Activated T-cell treated with anti-CD3 and anti-CD28 coated beads, Interleukin-2, amount 50 U/mL, for 1 hour (primary cell): ENCODE data around the gene GOLGA3.
"Not testable (repeated sequence)": the region's sequence is repeated elsewhere in the genome, so short reads cannot be mapped to it uniquely, and the experiment has no call there.

Source experiments
- DNase-seq: peaks from one replicate; pipeline ENCODE4 v3.0.0-alpha.2; 2020

Gene GOLGA3

DNA sequence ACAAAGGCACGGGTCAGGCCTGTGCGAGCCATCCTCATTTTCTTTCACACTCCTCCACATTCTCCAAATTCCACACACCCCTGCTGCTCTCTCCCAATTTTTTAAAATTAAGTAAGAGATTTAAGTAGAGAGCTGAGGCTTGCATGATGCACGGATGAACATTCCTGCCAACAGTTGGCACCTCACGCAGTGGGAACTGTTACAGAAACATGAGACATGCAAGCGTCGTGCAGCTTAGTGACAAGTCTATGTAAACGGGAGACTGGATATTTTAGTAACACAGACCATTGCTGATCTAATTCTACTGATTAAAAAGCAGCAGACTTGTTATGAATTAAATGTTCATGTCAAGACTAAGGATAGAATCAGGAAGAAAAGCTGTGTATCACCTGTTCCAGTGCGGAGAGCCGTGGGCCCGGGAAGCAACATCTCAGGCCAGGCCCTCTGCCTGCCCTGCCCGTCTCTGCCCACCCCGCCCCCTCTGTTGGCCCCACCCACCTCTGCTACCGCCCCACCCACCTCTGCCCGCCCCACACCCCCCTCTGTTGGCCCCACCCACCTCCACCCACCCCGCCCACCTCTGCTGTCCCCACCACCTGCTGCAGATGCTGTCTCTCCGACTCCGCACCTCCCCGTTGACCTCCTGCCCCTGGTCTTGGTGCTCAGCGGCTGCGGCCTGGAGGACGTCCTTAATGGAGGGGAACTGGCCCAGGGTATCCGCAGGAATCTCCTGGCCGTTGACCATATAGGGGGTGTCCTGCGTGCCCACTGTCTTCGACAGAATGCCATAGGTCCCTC lies 21.2 kb downstream of the GOLGA3 start:
- no peak for DNase-seq

DNA sequence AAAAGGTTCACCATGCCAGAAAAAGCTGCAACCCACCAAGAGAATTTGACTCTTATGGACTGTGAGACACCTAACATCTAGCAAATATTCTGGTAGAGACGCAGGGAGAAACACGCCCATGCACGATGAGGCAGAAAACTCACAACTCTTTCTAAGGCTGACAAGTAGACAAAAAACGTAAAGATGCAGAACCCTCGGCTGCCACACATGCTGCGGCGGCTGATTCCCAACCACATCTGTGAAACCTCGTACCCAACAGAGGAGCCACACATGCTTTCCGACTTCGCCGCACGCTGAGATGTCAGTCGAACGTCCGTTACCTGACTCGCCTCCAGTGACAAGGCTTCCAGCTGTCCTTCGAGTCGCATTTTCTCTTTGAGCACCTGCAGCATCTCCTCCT lies 21.8 kb downstream of the GOLGA3 start:
- peak; percentile 27 for DNase-seq

DNA sequence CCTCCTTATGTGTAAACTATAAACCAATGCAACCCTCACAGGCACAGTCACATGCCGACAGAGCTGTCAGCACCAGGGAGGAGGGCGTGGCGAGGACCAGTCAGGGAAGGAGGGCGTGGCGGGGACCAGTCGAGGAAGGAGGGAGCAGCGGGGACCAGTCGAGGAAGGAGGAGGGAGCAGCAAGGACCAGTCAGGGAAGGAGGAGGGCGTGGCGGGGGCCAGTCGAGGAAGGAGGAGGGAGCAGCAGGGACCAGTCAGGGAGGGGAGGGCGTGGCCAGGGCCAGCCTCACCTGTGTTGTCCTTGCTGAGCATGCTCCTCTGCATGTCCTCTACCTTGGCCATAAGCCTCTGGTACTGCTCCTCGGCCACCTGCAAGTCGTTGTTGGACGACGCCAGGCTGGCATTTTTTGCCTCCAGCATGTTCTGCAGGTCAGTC lies 24.2 kb downstream of the GOLGA3 start:
- DNase-seq = no peak

DNA sequence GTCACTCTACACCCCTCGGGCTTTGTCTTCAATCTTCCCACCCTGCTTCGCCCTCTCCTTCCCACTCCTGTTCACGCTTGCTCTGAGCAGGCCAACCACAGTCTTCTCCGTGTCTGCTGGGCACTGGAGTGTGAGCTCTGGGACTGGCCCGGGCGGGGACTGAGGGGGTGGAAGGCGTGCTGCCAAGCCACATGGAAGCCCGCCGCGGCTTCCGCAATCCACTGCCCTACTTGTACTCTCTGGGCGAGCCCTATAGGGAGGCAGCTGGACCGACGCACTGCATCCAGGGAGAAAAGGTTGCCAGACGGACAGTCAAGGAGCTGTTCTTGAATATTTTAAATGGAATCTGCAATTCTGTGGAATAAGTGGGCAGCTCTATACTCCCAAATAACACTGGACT lies 24.8 kb downstream of the GOLGA3 start:
- DNase-seq = no peak

DNA sequence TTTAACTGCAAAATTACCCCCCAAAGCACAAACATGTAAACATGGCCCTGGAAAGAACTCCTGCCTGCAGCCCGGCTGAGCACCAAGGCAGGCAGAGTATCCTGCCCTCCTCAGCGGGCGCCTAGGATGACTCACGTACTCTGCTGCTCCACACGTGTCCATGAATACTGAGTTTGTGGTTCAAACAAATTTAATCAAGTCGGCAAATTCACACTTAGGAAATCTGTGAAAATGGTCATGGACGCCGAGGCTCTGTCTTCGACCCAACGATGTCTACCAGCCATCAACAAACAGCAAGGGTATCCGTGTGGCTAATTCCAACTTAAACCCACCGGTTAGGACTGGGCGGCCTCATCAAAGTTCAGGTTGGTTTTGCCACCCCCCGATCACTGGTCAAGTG lies 25.5 kb downstream of the GOLGA3 start:
- DNase-seq = no peak

DNA sequence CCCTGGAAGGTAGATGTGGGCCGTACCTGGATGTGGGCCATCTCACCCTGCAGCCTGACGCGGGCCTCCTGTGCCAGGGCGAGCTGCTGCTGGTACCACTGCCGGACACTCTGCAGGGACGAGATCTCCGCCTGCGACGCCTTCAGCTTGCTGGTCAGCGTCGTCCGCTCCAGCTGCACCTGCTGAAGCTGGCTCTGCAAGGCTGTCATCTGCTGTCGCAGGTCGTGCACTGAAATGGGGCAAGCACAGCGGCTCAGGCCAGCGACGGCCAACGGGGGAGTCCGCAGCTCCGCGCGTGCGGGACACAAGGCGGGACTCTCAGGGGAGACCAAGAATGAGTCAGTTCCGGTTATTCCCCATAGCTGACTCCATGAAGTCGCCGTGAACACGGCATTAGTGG lies 26.9 kb downstream of the GOLGA3 start:
- no peak for DNase-seq

DNA sequence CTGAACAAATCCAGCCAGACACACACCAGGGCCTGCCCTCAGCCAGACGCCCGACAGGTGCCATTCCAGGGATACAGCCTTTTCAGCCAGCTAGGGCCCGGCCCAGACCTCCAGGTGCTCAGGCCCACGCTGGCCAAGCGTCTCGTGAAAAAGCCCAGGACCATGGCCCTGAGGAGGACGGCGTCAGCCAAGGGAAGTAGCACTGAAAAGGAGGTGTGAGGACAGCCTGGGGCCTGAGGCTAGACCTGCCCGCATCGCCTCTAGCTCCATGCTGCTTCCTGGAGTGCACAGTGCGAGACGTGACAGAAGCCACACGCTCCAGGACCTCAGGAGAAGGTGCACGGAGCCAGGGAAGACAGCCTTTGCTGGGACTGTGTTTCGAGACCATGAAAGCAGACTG lies 29.8 kb downstream of the GOLGA3 start:
- no peak for DNase-seq

DNA sequence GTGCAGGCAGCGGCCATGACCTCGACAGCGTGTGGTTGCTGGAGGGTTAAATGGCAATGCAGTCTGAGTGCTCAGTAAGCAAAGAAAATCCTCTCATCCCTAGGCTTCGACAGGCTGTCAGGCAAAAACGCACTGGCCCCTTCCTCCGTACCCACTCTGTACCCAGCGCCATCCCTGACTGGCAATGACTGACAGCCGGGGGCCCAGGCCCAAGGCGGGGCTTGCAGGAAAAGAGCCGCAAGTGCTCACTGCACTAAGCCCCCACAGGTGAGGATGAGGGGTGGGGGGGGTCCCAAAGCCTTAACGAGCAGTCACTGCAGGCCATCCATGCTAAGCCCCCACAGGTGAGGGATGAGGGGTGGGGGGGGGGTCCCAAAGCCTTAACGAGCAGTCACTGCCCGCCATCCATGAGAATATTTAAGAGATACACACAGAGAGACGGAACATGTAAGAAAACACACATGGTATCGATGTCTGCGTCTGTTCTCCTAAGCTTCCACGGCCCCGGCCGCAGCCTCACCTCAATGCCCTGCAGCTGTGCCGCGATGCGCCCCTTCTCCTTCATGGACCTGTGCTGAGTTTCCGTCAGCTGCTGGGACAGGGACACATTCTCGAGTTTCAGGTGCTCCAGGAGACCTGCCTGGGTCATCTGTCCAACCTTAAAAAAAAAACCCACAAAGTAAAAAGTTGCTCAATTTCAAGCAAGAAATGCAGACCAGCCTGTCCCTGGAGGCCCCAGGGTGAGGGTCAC lies 30.7 kb downstream of the GOLGA3 start:
- no peak for DNase-seq

DNA sequence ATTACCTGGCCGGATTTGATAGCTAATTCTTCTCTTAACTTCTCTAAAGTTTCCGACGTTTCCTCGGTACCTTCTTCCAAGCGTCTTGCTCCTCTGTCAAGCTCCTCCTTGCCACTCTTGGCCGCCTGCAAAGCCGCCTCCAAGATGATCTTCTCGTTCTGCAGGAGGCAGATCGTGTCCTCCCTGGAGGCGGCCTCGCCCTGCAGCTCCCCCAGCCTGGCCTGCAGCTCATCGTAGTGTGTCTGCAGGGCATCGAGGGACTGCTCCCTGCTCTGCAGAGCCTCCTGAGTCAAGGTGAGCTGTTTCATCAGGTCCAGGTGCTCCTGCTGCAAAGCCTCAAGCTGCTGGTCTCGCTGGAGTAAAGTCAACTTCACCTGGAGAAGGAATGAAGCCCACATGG lies 32.8 kb downstream of the GOLGA3 start:
- DNase-seq = no peak

DNA sequence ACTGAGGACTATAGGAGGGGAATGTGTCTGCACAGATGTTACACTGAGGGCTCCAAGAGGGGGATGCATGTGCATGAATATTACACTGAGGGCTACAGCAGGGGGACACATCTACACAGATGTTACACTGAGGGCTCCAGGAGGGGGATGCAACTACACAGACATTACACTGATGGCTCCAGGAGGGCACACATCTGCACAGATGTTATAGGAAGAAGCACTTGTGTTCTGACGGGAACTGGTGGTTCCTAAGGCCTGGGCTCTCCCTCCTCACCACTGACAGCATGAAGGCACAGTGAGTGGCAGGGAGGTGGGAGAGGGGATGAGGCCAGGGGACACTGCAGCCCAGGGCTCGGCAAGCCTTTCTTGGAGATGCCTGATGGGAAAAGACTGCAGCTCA lies 36.7 kb downstream of the GOLGA3 start:
- not testable (repeated sequence) for DNase-seq

DNA sequence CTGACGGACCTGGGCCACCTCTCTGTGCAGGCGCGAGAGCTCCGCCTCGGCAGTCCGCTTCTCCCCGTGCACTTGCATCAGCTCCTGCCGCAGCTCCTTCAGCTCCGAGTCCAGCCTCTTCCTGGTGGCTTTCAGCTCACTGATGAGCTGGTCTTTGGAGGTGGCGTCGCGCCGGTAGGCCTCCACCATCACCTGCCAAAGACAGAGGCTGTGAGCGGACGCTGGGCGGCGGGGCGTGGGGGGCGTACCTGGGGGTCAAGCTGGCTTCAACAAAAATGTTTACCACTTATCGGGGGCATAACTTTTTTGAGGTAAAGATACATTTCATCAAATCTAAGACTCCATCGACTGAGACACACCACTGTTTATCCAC lies 39.6 kb downstream of the GOLGA3 start:
- DNase-seq = no peak

DNA sequence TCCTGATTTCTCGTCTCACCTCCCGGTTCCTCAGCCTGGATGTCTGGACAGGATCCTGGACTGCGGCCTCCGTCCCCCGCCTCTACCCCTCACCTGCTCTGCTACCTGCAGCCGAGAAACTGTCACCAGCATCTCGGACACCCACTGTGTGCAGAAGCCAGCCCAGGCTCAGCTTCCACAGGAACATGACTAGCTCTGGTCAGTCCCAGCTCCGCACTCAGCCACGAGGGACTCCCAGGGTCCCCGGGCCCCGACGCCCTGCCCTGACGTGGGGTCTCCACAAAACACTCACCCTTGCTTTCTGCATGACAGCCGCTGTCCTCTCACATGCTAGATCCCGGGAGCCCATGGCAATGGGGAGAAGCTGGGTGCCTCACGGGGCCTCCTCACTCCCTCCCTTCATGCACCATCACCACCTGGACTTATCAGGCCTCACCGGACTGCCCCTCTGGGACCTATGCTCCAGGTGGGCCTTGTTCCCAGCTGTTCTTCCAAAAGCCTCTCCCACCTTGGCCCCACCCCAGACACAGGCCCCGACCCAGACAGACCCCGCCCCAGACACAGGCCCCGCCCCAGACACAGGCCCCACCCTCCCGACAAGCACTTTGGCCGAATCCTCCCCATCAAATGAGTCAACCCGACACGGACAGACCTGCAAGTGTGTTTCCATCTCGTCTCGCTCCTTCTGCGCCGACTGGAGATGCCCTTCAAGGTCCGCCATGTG lies 40.1 kb downstream of the GOLGA3 start:
- DNase-seq = no peak

DNA sequence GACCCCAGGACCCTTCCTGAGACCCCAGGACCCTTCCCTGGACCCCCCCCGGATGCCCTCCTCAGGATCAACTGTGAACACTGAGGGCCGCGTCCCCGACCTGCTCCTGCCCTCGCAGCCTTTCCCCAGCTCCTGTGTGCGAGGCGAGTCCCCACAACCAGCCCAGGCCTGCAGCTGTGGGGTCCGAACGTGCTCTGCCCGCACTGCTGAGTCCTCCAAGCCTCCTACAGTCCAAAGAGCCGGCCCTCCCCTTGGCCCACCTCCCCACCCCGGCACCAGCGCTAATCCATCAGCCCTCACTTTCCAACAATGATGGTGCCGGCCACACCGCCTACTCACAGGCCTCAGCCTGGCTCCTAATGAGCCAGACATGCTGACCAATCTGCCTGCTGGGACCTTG lies 40.8 kb downstream of the GOLGA3 start:
- no peak for DNase-seq

DNA sequence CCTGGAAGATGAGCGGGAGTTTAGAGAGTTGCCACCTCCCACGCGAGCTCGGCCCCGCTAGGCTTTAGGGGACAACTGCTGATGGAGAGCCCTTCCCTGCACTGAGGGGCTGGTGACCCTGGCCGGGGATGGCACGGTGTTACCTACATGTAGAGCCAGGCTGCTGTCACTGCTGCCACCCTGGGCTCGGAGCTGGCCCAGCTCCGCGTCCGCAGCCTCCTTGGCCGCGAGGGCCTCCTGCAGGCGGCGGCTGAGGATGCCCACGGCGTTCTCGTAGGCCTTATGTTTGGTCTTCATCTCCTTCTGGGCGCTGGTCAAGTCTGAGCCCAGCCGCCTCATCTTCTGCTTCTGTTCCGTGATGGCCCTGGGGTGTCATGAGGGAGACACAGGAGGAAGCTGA lies 42.5 kb downstream of the GOLGA3 start:
- DNase-seq = no peak

DNA sequence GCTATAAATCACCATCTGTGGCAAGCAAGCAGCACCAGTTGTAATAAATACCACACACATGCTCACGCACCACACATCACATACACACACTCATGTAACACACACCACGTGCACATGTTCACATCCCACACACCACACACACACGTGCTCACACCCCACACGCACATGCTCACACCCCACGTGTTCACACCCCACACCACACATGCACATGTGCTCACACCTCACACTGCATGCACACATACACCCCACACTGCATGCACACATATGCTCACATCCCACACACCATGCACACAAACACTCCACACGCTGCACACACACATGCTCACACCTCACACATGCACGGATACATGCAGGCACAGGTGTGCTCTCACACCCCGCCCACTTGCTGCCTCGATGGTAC lies 44.1 kb downstream of the GOLGA3 start:
- DNase-seq = no peak

DNA sequence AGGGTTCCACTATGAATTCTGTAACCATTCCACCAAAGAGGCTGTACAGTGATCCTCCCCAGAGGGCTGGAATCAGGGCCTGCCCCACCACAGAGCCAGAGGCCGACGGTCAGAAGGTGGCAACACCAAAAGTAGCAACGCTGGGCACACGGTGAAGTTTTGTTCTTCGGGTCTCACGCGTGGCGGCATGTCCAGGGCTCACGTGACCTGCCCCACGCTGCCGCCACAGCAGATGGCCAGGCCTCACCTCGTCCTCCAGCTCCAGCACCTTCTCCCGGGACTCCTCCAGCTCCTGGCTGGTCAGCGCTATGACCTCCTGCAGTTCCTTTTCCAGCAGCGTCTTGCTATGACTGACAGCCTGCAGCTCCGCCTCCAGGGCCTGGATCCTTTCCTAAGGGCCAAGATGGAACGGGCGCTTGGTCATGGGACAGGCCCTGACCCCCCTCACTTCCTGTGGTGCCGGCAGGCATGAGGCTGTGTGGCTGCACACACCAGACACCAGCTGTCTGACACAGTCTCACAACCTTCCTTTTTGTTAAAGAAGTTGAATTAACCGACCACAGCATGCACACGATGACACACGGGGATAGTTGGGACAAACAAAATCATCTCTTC lies 44.6 kb downstream of the GOLGA3 start:
- DNase-seq = no peak

DNA sequence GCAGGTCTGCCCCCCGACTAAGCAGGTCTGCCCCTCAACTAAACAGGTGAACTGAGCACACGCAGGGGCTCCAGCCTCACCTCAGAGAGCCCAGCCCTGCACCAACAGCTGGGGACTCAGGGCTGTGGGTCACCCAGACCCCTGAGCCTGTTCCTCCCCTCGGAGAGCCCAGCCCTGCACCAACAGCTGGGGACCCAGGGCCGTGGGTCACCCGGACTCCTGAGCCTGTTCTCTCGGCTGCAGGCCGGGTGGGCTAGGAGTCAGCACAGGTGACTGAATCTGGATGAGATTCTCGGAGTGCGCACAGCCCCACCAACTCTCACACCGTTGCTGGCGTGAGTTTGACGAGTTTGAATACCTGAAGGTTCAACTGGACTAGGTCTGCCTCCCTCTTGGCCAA lies 46.7 kb downstream of the GOLGA3 start:
- DNase-seq = no peak

DNA sequence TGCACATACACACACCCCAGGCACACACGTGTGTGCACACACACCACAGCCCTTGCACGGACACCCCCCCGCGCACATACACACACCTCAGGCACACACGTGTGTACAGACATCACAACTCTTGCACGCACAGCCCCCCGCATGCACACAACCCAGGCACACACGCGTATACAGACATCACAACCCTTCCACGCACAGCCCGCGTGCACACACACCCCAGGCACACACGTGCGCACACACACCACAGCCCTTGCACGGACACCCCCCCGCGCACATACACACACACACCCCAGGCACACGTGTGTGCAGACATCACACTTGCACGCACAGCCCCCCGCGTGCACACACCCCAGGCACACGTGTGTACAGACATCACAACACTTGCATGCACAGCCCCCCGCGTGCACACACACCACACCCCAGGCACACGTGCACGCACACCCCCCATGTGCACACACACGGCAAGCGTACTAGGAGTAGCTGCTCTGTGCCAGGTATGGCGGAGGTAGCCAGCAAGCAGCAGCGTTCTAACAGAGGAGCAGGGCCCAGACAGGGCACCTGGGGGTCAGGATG lies 48.8 kb downstream of the GOLGA3 start:
- no peak for DNase-seq

DNA sequence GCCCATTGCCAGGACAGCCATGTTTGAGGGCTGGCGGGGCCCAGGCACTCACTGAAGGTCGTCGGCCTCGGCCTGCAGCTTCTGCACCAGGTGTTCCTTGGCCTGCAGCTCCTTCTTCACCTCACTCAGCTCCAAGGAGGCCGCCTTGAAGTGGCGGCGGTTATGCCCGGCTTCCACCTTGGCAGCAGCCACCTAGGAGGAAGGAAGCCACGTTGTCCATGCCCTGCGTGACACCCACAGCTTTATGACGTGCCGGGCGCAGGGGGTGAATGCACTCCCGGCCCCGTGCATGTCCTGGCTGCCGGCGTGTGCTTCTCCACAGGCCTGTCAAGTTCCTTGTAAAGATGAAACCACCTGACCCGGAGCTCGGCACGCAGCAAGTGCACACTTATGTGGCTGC lies 51.1 kb downstream of the GOLGA3 start:
- DNase-seq = no peak

DNA sequence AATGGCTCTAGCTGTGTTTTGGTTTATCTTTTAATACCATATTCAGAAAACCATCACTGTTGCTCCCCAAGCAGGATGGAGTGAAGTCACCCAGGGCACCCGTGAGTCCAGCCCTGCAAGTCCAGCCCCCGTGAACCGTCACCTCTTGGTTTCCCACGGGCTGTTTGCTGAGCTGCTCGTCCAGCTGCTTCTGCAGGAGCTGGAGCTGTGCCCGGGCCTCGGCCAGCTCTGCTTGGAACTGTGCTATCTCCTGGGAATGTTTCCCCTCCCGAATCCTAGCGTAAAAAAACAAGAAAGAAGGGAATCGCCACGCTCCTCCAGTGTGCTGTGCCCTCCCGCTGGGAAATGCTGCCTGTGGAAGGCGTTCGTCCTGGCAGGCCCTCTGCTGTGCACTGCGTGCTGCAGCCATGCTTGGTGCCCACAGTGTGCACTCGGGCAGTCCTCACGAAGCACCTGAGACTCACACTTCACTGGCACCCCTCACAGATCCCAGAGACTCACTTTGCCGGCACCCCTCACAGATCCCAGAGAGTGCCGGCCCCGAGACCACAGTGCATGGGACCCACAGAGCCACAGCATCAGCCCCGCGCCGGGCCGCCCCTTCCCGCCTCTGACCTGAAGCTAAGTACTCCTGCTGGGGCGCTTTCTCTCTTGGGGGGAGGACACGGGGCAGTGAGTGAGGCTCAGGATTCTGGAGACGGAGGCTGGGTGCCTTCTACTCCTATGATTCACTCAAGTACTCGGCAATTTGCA lies 51.7 kb downstream of the GOLGA3 start:
- no peak for DNase-seq

DNA sequence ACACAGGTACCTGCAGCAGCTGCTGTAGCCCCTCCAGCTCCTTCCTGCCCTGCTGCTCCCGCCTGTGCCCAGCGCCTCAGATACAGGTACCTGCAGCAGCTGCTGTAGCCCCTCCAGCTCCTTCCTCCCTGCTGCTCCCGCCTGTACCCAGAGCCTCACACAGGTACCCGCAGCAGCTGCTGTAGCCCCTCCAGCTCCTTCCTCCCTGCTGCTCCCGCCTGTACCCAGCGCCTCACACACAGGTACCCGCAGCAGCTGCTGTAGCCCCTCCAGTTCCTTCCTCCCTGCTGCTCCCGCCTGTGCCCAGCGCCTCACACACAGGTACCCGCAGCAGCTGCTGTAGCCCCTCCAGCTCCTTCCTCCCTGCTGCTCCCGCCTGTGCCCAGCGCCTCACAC lies 52.4 kb downstream of the GOLGA3 start:
- DNase-seq = not testable (repeated sequence)

DNA sequence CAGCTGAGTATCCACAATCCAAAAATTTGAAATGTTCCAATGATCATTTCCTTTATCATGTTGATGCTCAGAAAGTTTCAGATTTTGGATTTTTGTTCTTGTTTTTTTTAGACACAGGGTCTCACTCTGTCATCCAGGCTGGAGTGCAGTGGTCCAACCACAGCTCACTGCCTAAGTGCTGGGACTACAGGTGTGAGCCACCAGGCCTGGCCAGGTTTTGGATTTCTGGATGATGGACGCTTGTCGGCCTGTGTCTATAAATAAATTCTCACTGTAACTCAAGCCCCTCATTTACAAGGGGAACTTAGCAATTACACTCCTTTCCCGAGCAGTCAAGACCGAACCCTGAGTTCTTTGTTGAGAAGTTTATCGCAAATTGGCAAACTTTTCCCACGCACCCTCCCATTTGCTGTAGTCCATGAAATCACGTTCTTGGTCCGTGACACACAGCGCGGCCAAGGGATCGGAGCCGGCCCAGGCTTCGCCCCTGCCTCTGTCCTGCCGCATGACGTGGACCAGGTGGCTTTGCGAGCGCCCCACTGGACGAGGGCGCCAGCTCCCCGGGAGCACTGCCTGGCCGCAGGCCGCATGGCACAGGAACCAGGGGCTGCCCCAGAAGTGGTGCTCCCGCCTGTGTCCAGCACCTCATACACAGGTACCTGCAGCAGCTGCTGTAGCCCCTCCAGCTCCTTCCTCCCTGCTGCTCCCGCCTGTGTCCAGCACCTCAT lies 53.0 kb downstream of the GOLGA3 start:
- DNase-seq = no peak
